HG03520 (cell line): ENCODE data around the gene GBP7.
A peak's percentile ranks its signal among the peaks of the same experiment; 100 is the strongest.
"Not testable (repeated sequence)": the region's sequence is repeated elsewhere in the genome, so short reads cannot be mapped to it uniquely, and the experiment has no call there.

Experiments used
- ATAC-seq: cut with Tn5 transposase; IDR thresholded peaks from one replicate; pipeline ENCODE4 v1.9.1; 2021; ENCODE audit warnings: mild to moderate bottlenecking, moderate library complexity; ENCODE audit not compliant: unreplicated experiment

GBP7 gene

DNA sequence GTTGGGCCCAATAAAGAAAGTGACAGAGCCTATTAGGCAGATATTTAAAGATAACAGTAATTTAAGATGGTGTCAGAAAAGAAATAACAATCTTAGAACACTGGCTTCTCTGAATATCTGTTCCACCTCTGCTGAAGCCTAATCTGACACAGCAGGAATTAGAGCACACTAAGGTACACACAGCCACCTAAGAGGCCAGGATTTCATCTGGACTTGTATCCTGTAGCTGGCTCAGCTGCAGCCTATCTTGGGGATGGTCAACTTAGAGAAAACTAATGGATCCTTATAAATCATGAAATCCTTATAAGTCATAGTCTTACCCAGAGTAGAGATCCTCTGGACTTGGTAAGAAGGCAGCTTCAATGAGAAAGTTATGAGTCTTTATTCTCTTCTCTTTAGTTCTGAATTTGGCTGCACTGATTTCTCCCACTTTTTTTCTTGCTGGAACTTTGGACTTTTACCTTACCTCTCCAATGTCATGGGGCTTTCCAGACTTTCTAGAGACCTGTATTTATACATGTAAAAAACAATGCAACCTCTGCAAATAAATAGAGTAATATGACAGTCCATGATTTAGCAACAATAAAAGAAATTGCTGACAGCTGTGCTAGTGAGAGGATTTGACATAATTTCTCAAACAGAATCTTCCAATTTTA, at the start of gene GBP7:
Gene GBP7, minus strand, starts transcription at position 403 of the 656 bp plus-strand sequence. CDS start 4,068 bp downstream, outside the sequence.
- no peak for ATAC-seq

GRCh38 chr1:89221341-89221740, 45.5 kb upstream of the GBP7 start:
- ATAC-seq = no peak

- not testable (repeated sequence) for ATAC-seq
Measured at GRCh38 chr1:89219851-89220250, 44.0 kb upstream of the GBP7 start.

- ATAC-seq = not testable (repeated sequence)
Measured at GRCh38 chr1:89218941-89219340, 43.1 kb upstream of the GBP7 start.

- ATAC-seq = no peak
Measured at GRCh38 chr1:89213347-89213746, 37.5 kb upstream of the GBP7 start.

DNA sequence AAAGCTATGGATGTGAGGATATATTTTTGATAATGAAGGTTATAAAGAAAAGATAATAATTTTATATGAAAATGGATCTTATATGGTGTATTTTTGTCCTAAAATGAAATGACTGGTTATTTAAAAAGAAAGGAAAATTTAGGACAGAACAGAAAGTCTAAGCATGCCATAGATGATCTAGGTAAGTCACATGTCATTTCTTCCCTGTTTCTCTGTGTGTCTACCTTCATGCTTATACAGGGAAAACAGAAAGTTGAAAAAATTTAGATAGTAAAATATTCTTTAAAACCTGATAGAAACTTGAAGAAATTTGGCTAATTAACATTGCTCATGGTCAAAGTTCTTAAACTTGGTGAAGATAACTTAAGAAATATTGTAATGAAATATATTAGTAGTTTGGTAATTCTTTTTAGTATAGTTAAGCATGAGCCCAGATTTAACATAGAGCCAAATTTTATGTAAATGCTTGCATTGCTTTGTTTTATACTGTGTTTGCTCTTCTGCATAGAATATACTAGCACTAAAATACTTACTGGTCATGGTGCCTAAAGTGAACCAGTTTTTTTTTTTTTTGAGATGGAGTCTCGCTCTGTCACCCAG, 35.3 kb upstream of the GBP7 start:
- no peak for ATAC-seq

DNA sequence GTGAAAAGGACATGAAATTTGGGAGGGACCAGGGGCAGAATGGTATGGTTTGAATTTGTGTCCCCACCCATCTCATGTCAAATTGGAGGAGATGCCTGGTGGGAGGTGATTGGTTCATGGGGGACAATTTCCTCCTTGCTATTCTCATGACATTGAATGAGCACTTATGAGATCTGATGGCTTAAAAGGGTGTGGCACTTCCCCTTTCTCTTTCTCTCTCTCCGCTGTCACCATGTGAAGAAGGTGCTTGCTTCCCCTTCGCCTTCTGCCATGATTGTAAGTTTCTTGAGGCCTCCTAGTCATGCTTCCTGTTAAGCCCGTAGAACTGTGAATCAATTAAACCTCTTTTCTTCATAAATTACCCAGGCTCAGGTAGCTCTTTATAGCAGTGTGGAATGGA, 30.6 kb upstream of the GBP7 start:
- ATAC-seq = no peak

DNA sequence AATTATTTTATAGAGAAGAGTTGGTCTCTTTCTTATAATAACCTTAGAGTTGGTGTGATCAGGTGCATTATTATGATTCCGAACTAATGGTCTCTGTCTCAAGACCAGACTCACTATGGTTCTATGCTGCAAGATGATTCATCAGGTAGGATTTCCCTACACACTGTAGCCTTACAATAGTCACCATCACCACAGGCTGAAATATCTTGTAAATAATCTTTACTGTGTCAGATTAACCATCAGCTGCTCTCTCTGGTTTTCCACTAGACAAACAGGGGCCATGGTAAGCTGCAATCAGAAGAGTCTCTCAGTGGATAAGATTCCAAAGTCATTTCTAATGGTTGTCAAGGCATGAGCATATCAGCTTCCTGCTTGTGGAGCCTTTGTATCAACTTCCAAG, 27.4 kb upstream of the GBP7 start:
- no peak for ATAC-seq

- ATAC-seq = peak; percentile 68
Measured at GRCh38 chr1:89201106-89201794, 25.4 kb upstream of the GBP7 start.

DNA sequence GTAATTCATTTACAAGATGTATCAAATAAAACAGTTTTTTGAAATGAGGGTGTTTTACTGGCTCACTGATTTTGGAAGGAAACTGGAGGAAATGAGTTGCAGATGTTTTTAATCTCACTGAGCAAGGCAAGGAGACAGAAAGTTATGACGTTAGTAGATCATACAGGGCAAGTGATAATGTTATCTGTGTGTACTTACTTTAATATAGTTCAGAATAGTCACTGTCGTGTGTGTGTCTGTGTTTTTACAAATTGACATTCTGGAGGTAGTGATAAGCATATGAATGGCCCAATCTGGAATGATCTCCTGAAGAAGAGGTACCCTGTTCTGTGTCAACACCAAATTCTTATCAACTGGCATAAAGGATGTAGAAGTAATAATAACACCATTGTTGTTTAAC, 24.9 kb upstream of the GBP7 start:
- ATAC-seq = no peak

DNA sequence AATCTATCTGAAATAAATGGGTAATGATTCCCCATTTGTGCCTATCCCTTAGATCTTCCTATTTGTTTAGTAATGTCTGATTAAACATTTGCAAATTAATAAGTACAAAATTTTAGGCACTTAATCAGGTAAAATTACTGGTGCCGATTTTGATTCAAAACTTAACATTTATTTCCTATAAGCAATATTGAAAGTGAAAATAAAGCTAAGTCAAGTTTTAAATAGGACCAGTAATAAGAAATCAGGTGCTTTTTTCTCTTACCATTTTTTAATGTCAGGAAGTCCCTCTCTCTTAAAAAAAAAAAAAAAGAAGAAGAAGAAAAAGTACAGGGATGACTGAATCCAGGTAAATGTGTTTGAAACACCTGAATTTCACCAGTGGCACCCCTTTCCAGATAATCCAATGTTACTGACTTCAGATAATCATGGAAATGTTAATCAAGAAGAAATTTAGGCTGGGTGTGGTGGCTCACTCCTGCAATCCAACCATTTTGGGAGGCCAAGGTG, 23.8 kb upstream of the GBP7 start:
- ATAC-seq = no peak

DNA sequence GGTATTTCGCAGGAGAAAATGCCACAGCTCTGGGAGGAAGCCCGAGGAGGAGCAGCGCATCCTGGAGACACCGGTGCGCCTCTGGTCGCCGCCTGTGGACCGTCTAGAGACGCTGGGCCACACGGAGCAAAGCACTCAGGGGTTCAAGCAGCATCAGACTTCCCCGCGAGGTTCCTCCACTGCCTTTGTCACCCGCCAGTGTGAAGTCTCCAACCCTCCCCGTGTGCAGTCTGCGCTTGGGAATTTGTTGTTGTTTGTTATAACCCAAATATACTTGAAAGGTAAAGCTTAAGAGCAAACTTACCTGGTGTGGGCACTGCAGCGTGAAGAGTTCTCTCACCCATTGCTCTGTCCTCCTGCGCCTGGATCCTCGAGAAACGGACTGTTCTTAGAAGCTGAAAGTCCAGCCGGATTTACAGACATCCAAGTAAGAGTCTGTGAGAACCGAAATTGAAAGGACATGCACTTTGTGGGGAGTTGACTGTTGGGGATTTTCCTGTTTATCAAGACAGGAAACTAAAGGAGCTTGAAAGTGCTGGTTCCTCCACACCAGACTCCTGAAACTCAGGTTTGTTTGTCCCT, 22.8 kb upstream of the GBP7 start, which contains the start of gene GBP4:
Gene GBP4, minus strand, starts transcription at position 452 of the 582 bp plus-strand sequence. Its CDS starts 108 bp downstream, at position 344.
- ATAC-seq = peak; percentile 44

- no peak for ATAC-seq
Measured at GRCh38 chr1:89198081-89198480, 22.3 kb upstream of the GBP7 start.

GRCh38 chr1:89195476-89195875, 19.7 kb upstream of the GBP7 start:
- ATAC-seq = no peak

DNA sequence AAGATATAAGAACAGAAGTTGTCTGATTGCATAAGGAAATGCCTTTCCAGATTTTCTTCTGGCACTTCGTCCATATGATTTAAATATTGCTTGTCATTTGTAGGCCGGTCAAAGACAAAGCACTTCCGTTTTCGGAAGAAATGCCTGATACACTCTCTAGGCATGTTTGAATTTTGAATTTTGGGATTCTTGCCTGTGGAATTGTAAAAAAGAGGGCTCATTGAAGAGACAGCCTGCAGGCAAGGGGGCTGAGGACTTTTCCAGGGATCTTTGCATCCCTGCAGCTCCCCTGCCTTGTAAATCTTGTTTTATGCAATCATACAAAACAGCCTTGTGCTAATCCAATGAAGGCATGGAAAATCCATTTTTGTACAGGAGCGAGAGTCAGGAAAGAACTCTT, 15.5 kb upstream of the GBP7 start:
- ATAC-seq = no peak

DNA sequence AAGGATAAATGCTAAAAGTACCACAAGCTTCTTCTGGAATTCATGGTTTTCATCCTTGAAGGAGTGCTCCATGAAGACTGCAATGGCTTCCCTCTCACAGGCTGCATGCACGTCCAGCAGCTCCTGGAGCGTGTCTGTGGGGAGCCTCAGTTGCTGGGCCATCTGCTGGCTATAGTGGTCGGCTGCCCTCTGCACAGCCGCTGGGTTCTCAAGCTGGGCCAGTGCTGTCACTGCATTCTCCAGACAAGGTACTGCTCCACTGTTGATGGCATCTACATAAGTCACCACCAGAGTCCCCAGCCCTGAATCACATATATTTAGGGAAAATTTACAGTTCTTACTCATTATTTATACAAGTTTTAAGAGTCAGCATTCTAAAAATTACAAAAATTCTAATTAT, 14.2 kb upstream of the GBP7 start:
- ATAC-seq = no peak

- no peak for ATAC-seq
Measured at GRCh38 chr1:89179343-89179742, 3.5 kb upstream of the GBP7 start.

GRCh38 chr1:89176971-89177370, 1.2 kb upstream of the GBP7 start:
- ATAC-seq = no peak

DNA sequence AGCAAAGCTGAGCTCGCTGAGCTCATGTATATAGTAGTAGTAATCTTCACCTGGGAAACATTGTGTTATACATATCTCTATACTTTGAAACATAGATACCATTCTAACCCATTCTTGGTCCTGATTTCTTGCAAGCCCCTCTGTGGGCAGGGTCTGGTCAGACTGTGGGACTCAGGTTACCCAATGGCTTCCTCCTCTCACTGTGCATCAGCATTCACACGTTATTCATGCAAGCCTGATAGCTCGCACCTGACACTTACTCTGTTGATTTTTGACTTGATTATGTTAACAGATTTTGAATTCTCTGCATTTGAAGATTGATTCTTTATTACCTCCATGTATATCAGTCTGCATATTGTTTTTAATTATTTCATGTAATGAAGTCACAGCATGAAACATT, 1.3 kb downstream of the GBP7 start:
- no peak for ATAC-seq

- no peak for ATAC-seq
Measured at GRCh38 chr1:89172468-89173143, 3.2 kb downstream of the GBP7 start.

DNA sequence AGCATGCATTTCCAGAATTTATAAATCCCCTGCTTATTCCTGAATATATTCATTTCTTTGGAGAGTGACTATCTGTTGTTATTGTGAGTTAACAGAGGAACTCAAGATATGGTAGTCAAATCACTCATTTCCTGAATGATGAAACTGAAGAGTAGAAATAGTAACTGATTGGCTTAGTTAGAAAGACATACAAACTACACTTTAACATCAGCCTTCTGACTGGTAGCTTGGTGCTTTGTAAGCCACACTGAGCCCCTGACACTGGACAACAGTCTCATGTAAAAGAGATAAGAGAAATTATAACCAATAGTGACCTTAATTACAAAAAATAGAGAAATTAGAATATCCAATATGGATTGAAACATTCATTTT, 4.8 kb downstream of the GBP7 start:
- no peak for ATAC-seq
